Coronary artery (tissue), 2 donors: ENCODE data around the gene OPCML.

Source experiments
- DNase-seq: peaks from one replicate; pipeline ENCODE4 v3.0.0-alpha.2; 2017; ENCODE audit warnings: low spot score
- H3K27ac ChIP-seq, 2 donors: fragments of 200-600 bp; sonication (generic); one replicate each; pipeline ENCODE4 v1.5.1; 2016 to 2019
- H3K4me3 ChIP-seq: fragments of 200-600 bp; sonication (generic); 2 replicates; pipeline ENCODE4 v1.5.1; 2016; ENCODE audit warnings: mild to moderate bottlenecking, moderate library complexity
- TF ChIP-seq, protein P1 (sequence below): fragments of 200-600 bp; sonication (generic); IDR thresholded peaks from one replicate; pipeline ENCODE4 v1.5.1; 2019; ENCODE audit warnings: antibody characterized with exemption

Gene OPCML

DNA sequence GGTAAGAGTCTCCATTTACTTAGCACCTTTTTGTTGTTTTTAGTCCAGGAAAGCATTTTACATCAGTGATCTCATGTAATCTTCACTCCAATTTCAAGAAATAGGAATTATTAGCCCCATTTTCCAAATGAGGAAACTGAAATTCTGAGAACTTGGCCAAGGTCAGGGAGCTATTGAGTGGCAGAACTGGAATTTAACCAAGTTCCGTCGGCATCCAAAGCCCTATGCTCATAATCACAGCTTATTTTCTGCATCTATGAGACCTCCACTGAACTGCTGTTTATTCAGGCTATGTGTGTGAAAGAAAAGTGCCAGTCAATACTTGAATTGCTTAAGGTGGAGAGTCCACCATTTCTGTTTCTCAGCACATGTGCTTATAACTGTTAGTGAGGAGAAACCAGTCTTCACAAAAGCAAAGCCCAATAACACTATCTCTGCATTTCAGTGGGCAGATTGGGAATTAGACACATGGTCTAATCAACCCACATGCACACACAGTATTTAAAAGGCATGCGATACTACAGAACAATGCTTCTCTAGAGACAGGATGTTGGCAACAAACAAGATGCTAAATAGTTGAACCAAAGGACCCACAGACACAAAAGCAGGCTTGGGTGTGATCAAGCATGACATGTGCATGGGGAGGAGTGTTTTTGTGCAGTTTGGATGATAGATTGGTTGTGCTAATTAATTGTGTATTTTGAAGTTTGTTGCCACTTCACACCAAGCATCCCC, 780.6 kb downstream of the OPCML start:
- DNase-seq: no peak
- Histone ChIP-seq H3K27ac (no peak overlapping the region), H3K4me3 (no peak overlapping the region)
- TF ChIP-seq, protein P1, sequence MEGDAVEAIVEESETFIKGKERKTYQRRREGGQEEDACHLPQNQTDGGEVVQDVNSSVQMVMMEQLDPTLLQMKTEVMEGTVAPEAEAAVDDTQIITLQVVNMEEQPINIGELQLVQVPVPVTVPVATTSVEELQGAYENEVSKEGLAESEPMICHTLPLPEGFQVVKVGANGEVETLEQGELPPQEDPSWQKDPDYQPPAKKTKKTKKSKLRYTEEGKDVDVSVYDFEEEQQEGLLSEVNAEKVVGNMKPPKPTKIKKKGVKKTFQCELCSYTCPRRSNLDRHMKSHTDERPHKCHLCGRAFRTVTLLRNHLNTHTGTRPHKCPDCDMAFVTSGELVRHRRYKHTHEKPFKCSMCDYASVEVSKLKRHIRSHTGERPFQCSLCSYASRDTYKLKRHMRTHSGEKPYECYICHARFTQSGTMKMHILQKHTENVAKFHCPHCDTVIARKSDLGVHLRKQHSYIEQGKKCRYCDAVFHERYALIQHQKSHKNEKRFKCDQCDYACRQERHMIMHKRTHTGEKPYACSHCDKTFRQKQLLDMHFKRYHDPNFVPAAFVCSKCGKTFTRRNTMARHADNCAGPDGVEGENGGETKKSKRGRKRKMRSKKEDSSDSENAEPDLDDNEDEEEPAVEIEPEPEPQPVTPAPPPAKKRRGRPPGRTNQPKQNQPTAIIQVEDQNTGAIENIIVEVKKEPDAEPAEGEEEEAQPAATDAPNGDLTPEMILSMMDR: no peak

DNA sequence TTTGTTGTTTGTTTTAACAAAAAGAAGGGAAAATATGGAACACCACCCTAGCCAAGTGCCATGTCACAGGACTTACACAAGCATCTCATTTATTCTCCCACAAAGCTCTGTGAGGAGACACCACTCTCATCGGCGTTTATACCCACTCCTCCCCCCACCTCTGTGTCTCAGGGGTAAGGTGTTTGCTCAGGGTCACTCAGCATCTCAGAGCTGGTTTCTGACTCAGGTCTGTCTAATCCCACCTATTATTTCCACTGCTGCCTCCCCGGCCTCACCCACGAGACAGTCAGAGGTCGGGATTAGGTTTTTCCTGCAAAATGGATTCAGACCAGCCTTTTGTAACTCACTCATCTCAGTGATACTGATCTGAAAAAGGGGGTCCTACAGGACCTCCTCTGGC, 786.0 kb downstream of the OPCML start:
- Histone ChIP-seq H3K27ac (no peak overlapping the region), H3K4me3 (no peak overlapping the region)
- DNase-seq: no peak
- TF ChIP-seq, protein P1: no peak

DNA sequence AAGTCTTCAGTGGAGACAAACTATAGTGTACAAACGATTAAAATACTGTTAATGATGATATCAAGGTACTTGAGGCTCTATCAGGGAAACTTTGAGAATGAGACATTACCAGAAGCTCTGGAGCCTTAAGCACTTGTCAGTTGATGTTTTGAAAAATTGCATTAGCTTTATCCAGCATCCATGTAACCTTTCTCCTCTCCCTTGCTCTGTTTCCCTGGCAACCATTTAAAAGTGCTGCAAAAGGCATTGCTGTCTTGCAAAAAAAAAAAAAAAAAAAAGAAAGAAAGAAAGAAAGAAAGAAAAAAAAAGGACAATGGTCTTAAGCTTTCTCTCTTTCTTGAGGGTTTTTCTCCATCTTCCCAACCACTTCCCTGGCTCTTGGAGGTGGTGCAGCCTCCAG, 787.0 kb downstream of the OPCML start:
- H3K4me3 ChIP-seq: no peak overlapping the region
- TF ChIP-seq, protein P1: no peak

DNA sequence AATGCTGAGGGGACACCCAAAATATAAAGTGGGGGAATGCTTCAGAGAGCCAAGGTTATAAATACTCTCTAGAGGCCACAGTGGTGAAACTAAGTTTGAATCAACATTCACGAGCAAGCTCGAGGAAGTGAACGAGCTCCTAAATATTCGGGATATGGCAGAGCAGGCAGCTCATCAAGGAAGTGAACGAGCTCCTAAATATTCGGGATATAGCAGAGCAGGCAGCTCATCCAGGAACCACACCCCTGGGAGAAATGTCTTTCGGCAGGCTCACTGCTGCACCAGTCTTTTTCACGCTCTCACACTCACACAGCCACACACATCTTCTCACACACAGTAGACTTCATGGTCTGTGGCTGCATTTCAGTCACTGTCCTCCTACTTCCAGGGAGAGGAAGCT, 787.5 kb downstream of the OPCML start:
- Histone ChIP-seq H3K4me3 (no peak overlapping the region), H3K27ac (no peak overlapping the region)
- TF ChIP-seq, protein P1: no peak
- DNase-seq: no peak

More for the DNA sequence above, 787.0 kb downstream of the OPCML start:
- DNase-seq: no peak
- H3K27ac ChIP-seq: no peak overlapping the region

DNA sequence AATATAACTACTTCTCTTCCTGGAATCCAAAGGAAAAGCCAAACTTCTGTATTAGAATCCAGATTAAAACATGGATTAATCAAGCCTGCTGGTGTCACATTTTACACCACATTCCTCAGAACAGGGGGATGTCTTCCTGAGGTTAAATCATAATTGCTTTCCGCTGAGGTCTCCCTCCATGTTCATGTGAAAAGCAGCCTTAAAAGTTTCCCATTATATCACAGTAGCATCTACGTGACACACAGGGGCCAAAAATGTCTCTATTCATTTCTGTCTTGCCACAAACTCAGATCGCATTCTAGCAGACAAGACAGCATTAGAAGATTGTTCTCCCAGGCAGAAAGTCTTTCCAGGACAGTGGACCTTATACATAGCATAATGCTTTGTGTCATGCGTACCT, 788.7 kb downstream of the OPCML start:
- no peak overlapping the region for H3K27ac ChIP-seq
- H3K4me3 ChIP-seq: no peak overlapping the region
- TF ChIP-seq, protein P1: no peak
- no peak for DNase-seq

DNA sequence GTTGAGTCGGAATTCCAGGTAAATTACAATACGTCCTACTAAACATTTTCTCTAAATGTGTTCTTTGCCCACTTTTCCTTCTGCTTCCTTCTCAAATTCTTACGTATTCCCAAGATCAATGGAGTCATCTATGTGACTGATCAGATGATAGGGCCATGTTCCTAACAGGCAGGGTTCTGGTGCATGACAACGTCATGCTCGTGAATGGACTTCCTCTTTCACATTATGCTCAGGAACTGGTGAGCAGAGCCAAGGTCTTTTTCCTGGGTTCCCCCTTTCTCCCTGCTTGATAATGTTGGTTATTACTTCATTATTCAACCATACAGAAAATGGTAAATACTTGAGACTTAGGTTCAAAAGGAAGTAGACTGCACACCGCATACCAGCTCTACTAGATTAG, 789.4 kb downstream of the OPCML start:
- H3K4me3 ChIP-seq: no peak overlapping the region
- TF ChIP-seq, protein P1: no peak
- no peak for DNase-seq
- H3K27ac ChIP-seq: no peak overlapping the region

DNA sequence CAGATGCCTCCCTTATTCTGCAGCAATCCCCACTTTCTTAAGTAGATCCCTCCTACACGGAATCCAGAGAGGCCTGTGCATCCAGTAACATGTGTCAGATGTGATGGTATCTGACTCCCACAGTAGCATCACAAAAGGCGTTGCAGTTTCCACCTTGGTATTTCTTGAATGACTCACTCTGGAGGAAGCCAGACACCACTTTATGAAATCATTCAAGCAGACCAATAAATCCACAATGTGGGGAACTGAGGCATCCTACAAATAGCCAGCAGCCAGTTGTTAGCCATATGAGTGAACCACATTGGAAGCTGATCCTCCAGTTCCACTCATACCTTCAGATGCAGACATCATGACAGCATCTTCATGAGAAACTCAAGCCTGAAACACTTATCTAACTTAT, 798.1 kb downstream of the OPCML start:
- TF ChIP-seq, protein P1: no peak
- no peak overlapping the region for H3K27ac ChIP-seq
- DNase-seq: no peak
- no peak overlapping the region for H3K4me3 ChIP-seq
